ENCODE measurements around the gene EPS8L3. TPM values are rescaled to one million over a fixed set of nuclear protein-coding genes. Genes with fewer than 3 reads are reported as not detected.

Gene EPS8L3
- total and polyA plus RNA-seq, 10 of the 15 experiments (the other 5 are each of a cell fraction or from before 2014, with no cell fraction given), result not detected

GRCh38 chr1:109782927-109783326 is 19.2 kb upstream of the EPS8L3 start (continued):
- no peak for TF ChIP-seq E4F1 (IDR thresholded peaks at IDR 0.05; ENCODE audit: borderline replicate concordance, partially characterized antibody)
- TF ChIP-seq MTA3 (IDR thresholded peaks at IDR 0.05; ENCODE audit: borderline replicate concordance, low read length), result no peak
- TF ChIP-seq CHD4 (IDR thresholded peaks at IDR 0.05), result no peak
- TF ChIP-seq SMAD1 (IDR thresholded peaks at IDR 0.05; ENCODE audit: low read depth, partially characterized antibody), result no peak
- no peak for TF ChIP-seq TCF12 (IDR thresholded peaks at IDR 0.05; ENCODE audit: low read depth, low read length)

GRCh38 chr1:109782514-109782913 is 18.8 kb upstream of the EPS8L3 start:
- no peak for DNase-seq (ENCODE audit: low read depth, low spot score)
- ATAC-seq, result no peak
- in situ Hi-C loops (cut with MboI) (no loop called here), intact Hi-C loops (cut with micrococcal nuclease; ENCODE audit: unreplicated experiment) (no loop called here)
- ChIA-PET CTCF (interaction anchor here (0.9 to 27.2 kb wide), 5 partner anchors 8 to 197 kb away, joined by 3 to 759 read pairs (median 3); partner anchors contain the start of gene AHCYL1), SMC1A (ENCODE audit: uncharacterized antibody, unreplicated experiment) (interaction anchor here (1.3 to 23.1 kb wide), 3 partner anchors 9 to 200 kb away, joined by 3 to 431 read pairs (median 6); partner anchors contain the start of gene AHCYL1), RAD21 (ENCODE audit: unreplicated experiment) (interaction anchor here (1.0 to 14.8 kb wide), 4 partner anchors 9 to 229 kb away, joined by 3 to 390 read pairs (median 4); partner anchors contain the start of gene AHCYL1), POLR2A (interaction anchor here (0.9 kb wide), 1 partner anchor 201 kb away, joined by 3 read pairs; no protein-coding TSS in a partner anchor)
- Histone ChIP-seq H3K27me3 (replicated peaks in 1 of 2; ENCODE audit: control insufficient read depth in 2 of 2, insufficient read depth in 2 of 2, low read length in 1 of 2) (no peaks in the 10 kb centered on the region; a peak in 1 of 4 replicates), H3K4me1 (ENCODE audit: control insufficient read depth, insufficient read depth, low read length) (no peaks in the 10 kb centered on the region), H4K20me1 (ENCODE audit: control insufficient read depth, insufficient read depth) (no peaks in the 10 kb centered on the region), H3K36me3 (ENCODE audit: control insufficient read depth in 2 of 2, insufficient read depth in 2 of 2, low read length in 1 of 2) (no peaks in the 10 kb centered on the region), H3K4me3 (no peak overlapping the region), H3K27ac (ENCODE audit: control insufficient read depth, insufficient read depth) (no peak overlapping the region), H2AFZ (ENCODE audit: control insufficient read depth, low read depth, low read length) (no peak overlapping the region), H3K79me2 (ENCODE audit: control insufficient read depth, insufficient read depth, low read length) (no peaks in the 10 kb centered on the region), H3K9me3 (replicated peaks; ENCODE audit: control insufficient read depth, insufficient read depth, low read length) (peaks cover 5% of the 10 kb centered on the region), H3K9ac (ENCODE audit: control insufficient read depth, insufficient read depth, low read length) (no peak overlapping the region), H3K4me2 (ENCODE audit: control insufficient read depth, insufficient read depth) (no peak overlapping the region)
- TF ChIP-seq ZBTB33 (IDR thresholded peaks at IDR 0.05) (no peak), ZSCAN29 (IDR thresholded peaks at IDR 0.05) (no peak), NRF1 (conservative IDR thresholded peaks at IDR 0.05; ENCODE audit: low read depth, low read length) (no peak), CBFB (IDR thresholded peaks at IDR 0.05; ENCODE audit: low read depth) (no peak), BRCA1 (IDR thresholded peaks at IDR 0.05; ENCODE audit: low read depth, low read length) (no peak), SMAD5 (IDR thresholded peaks at IDR 0.05; ENCODE audit: low read depth) (no peak), PAX8 (IDR thresholded peaks at IDR 0.05) (no peak), IKZF1 (conservative IDR thresholded peaks at IDR 0.05) (no peak), NR2C2 (IDR thresholded peaks at IDR 0.05; ENCODE audit: borderline replicate concordance, control insufficient read depth, insufficient read length, low read depth) (no peak), NR2C1 (IDR thresholded peaks at IDR 0.05) (no peak), POLR2A (IDR thresholded peaks at IDR 0.05; ENCODE audit: low read depth, low read length) (no peak)
- no TSS peak for BruUV-seq (replicated peaks)
- no peak for FAIRE-seq
- 5% methylated on average over 1 of the region's 1 CpG for WGBS (ENCODE audit: insufficient coverage, insufficient replicate concordance, low lambda C conversion rate, missing lambda C conversion rate)

Data from GM12878 (cell line).